Aorta (tissue), 5 donors: Measurements from ENCODE around the gene MINDY4. TPM values are rescaled to one million over a fixed set of nuclear protein-coding genes. Genes with fewer than 3 reads are reported as not detected.

ENCODE experiments used
- ATAC-seq: fragments of 200-7000 bp; cut with Tn5 transposase; one replicate; pipeline ENCODE4 v1.9.1; 2022; ENCODE audit warnings: moderate library complexity; ENCODE audit not compliant: low FRiP score
- DNase-seq, 2 donors: peaks; one replicate each; pipeline ENCODE4 v3.0.0-alpha.2; 2020
- H3K27ac ChIP-seq, 2 donors: one replicate each; pipeline ENCODE4 v1.5.1; 2013; ENCODE audit warnings: low read length in 2 of 2, mild to moderate bottlenecking in 2 of 2, moderate library complexity in 2 of 2, control low read depth in 1 of 2, inconsistent platforms in 1 of 2, low read depth in 1 of 2
- H3K27me3 ChIP-seq, 2 donors: one replicate each; pipeline ENCODE4 v1.6.1; 2013; ENCODE audit warnings: control low read depth in 1 of 2, low read length in 1 of 2, mild to moderate bottlenecking in 1 of 2, moderate library complexity in 1 of 2; ENCODE audit not compliant: insufficient read depth in 2 of 2, control insufficient read depth in 1 of 2
- H3K36me3 ChIP-seq, 2 donors: one replicate each; pipeline ENCODE4 v1.6.1; 2013; ENCODE audit warnings: control low read depth in 1 of 2, low read length in 1 of 2, mild to moderate bottlenecking in 1 of 2; ENCODE audit not compliant: insufficient read depth in 2 of 2, control insufficient read depth in 1 of 2
- H3K4me1 ChIP-seq, 2 donors: one replicate each; pipeline ENCODE4 v1.6.1; 2013; ENCODE audit warnings: low read length in 2 of 2, control low read depth in 1 of 2, mild to moderate bottlenecking in 1 of 2, moderate library complexity in 1 of 2; ENCODE audit not compliant: insufficient read depth in 2 of 2, control insufficient read depth in 1 of 2
- H3K4me3 ChIP-seq, 2 donors: one replicate each; pipeline ENCODE4 v1.5.1; 2013; ENCODE audit warnings: low read length in 2 of 2, control low read depth in 1 of 2, mild to moderate bottlenecking in 1 of 2
- H3K9me3 ChIP-seq: one replicate; pipeline ENCODE4 v1.6.1; 2013; ENCODE audit warnings: mild to moderate bottlenecking, low read length; ENCODE audit not compliant: control insufficient read depth
- WGBS, 2 donors: extraction: QIAGEN DNeasy Blood & Tissue Kit; methylation state at CpG; one replicate each; pipeline ENCODE4 v1.1.7; 2013; 5-methylcytosine and 5-hydroxymethylcytosine counted together
- intact Hi-C, 2 donors: fragments of 100-400 bp; cut with DNase I; formaldehyde crosslinking; loops; one replicate each; pipeline versions ENCODE4 v1.14.2 to v1.15.0; 2022
- polyA plus RNA-seq, 2 donors: library from polyadenylated mRNA; stranded (reverse); fragments of 200-250 nt; gene quantifications; one replicate each; pipeline ENCODE4 v1.2.3, GENCODE V29; 2013
- total RNA-seq, 2 donors: library from RNA; stranded (reverse); fragmentation: NEBNext Ultra II Directional; extraction: Animal tissue kit (Norgen Biotek cat#: 25700); gene quantifications; one replicate each; pipeline ENCODE4 v1.2.1, GENCODE V29; 2021
- donor health status: healthy with polysubstance abuse.
- donor health status: Bipolar disorder and iron deficiency.
- donor health status: DM: no; HTN: no; CAD: no.
- donor health status: DM: no; HTN: no; CAD: no.
- donor health status: DM: yes; HTN: yes; CAD: no.

MINDY4 gene
- total and polyA plus RNA-seq, 4 donors, result 3.1 to 26.1 (median 21.2) TPM

DNA sequence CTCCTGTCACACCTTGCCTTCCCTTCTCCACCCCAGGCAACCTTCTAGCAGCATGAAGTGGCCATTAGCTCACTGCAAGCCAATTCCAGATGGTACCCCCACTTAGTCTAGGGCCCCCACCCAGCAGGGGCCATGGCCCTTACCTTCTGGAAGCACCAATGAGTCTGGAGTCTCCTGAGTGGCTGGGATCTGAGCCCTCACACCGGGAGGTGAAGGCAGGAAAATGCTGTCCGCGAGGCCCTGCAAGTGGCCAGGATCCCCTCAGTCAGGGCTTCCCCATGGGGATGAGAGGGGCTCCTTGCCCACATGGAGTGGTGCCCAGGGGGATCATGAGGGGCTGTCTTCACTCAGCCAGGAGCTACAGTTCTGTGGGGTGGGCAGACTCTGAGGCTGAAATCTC is 145.0 kb downstream of the MINDY4 start:
- Histone ChIP-seq H3K4me1 (peaks cover 0 to 7% of the 10 kb centered on the region in 2 donors), H3K4me3 (peak overlapping the region; percentile 1 to 67), H3K27me3 (no peaks in the 10 kb centered on the region), H3K36me3 (no peaks in the 10 kb centered on the region), H3K27ac (peak overlapping the region; percentile 39 to 72), H3K9me3 (no peaks in the 10 kb centered on the region)
- intact Hi-C loops, result loop anchor here in 1 of 2 donors (5.0 to 10.0 kb wide), 2 partner anchors 164 to 1579 kb away; partner anchors contain the start of genes AVL9, INMT and LSM5
- DNase-seq (peak in 1 of 2 donors; percentile 64), ATAC-seq (no peak)
- 2 to 10% methylated on average over 3 of the region's 3 CpGs for WGBS, 2 donors

DNA sequence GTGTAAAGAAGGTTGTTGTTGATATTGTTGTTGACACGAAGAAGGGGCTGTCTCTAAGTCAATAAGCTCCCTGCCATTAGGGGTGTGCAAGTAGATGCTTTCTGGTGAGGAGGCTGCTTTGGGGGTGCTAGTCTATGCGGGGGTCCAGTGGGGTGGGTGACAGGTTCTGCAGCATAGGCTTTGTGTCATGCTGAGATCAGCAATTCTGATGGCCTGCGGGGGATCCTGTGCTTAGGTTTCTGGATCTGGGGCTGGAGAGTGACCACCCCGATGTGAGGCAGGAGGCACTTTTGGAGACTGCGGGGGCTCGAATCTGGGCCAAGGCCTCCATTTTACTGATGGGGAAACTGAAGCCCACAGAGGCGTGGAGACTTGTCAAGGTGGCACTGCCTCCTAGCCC is 145.6 kb downstream of the MINDY4 start:
- 36 to 43% methylated on average over 7 of the region's 7 CpGs for WGBS, 2 donors
- DNase-seq (peak; percentile 36 to 74), ATAC-seq (no peak)
- Histone ChIP-seq H3K27ac (peak overlapping the region; percentile 20 to 72), H3K4me3 (peak overlapping the region in 1 of 2 donors; percentile 22), H3K27me3 (no peaks in the 10 kb centered on the region), H3K36me3 (no peaks in the 10 kb centered on the region), H3K9me3 (no peaks in the 10 kb centered on the region), H3K4me1 (peaks cover 0 to 7% of the 10 kb centered on the region in 2 donors)
- intact Hi-C loops, result loop anchor here in 1 of 2 donors (5.0 to 10.0 kb wide), 2 partner anchors 164 to 1578 kb away; partner anchors contain the start of genes AVL9, INMT and LSM5

GRCh38 chr7:30917216-30917893 is 146.1 kb downstream of the MINDY4 start:
- Histone ChIP-seq H3K36me3 (no peaks in the 10 kb centered on the region), H3K4me1 (peaks cover 0 to 7% of the 10 kb centered on the region in 2 donors), H3K4me3 (no peak overlapping the region), H3K27ac (peak overlapping the region; percentile 20 to 72), H3K27me3 (no peaks in the 10 kb centered on the region), H3K9me3 (no peaks in the 10 kb centered on the region)
- intact Hi-C loops, result loop anchor here in 1 of 2 donors (5.0 to 10.0 kb wide), 2 partner anchors 165 to 1577 kb away; partner anchors contain the start of genes AVL9, INMT and LSM5
- ATAC-seq (no peak), DNase-seq (peak; percentile 33 to 40)
- WGBS, 2 donors, result 52 to 54% methylated on average over 4 of the region's 4 CpGs

GRCh38 chr7:30918676-30919075 is 147.5 kb downstream of the MINDY4 start:
- WGBS, 2 donors, result 38% methylated on average over 4 of the region's 4 CpGs
- H3K4me1 ChIP-seq, result peaks cover 0 to 7% of the 10 kb centered on the region in 2 donors
- H3K36me3 ChIP-seq, result peaks cover 0 to 4% of the 10 kb centered on the region in 2 donors
- H3K27ac ChIP-seq, result peak overlapping the region; percentile 37 to 90
- no peaks in the 10 kb centered on the region for H3K27me3 ChIP-seq
- no peaks in the 10 kb centered on the region for H3K9me3 ChIP-seq
- no peak overlapping the region for H3K4me3 ChIP-seq
- ATAC-seq (peak; percentile 17), DNase-seq (peak; percentile 53 to 80)
- intact Hi-C loops, result loop anchor here in 1 of 2 donors (5.0 to 10.0 kb wide), 2 partner anchors 166 to 1576 kb away; partner anchors contain the start of genes AVL9, INMT and LSM5

- H3K27me3 ChIP-seq, result no peaks in the 10 kb centered on the region
- peak overlapping the region; percentile 51 to 84 for H3K27ac ChIP-seq
- H3K36me3 ChIP-seq, result peaks cover 0 to 15% of the 10 kb centered on the region in 2 donors
- ATAC-seq (no peak), DNase-seq (peak; percentile 64 to 71)
- no peaks in the 10 kb centered on the region for H3K9me3 ChIP-seq
- intact Hi-C loops, result no loop called here
- H3K4me3 ChIP-seq, result no peak overlapping the region
- peaks cover 0 to 7% of the 10 kb centered on the region in 2 donors for H3K4me1 ChIP-seq
- 19 to 22% methylated on average over 11 of the region's 11 CpGs for WGBS, 2 donors
These were observed 148.9 kb downstream of the MINDY4 start for GRCh38 chr7:30920021-30920583.

- intact Hi-C loops, result no loop called here
- H3K36me3 ChIP-seq, result peaks cover 0 to 16% of the 10 kb centered on the region in 2 donors
- no peaks in the 10 kb centered on the region for H3K27me3 ChIP-seq
- DNase-seq (peak; percentile 84 to 91), ATAC-seq (peak; percentile 80)
- WGBS, 2 donors, result 5 to 9% methylated on average over 9 of the region's 9 CpGs
- H3K4me1 ChIP-seq, result peaks cover 0 to 7% of the 10 kb centered on the region in 2 donors
- H3K4me3 ChIP-seq, result no peak overlapping the region
- H3K27ac ChIP-seq, result peak overlapping the region; percentile 62 to 84
- H3K9me3 ChIP-seq, result no peaks in the 10 kb centered on the region
These were observed 149.6 kb downstream of the MINDY4 start for GRCh38 chr7:30920584-30921539.

DNA sequence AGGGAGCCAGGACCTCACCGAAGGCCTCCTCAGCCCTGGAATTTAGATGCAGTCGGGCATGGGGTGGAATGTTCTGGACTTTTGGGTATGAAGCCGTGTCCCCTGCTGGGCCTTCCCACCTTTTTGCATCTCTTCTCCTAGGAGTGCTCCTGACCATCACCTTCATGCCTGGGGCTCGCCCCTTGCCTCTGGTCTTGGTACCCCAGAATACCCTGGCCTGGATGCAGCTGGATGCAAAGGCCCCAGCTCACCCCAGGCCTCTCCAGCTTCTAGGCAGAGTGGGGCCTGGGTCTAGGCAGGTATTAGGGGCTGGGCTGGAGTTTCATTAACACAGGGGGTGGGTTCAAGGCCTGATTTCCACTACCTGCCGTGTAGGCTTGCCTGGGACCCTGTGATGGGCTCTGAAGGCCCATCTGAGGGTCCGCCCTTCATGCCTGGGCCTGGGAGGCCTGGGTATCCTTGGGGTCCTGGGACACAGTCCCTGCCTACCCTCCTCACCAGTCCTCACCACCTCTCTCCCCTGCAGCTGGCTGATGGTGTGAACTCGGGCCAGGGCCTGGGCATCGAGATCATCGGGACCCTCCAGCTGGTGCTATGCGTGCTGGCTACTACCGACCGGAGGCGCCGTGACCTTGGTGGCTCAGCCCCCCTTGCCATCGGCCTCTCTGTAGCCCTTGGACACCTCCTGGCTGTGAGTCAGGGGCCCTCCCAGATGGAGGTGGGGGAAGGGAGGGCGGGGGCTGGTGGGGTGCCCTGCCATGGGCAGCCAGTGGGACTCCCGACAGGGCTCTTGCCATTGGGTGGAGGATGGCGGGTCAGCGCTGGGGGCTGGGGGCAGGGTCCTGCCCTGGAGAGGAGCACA is 150.6 kb downstream of the MINDY4 start:
- Histone ChIP-seq H3K9me3 (no peaks in the 10 kb centered on the region), H3K27me3 (no peaks in the 10 kb centered on the region), H3K27ac (peak overlapping the region; percentile 62 to 84), H3K4me1 (peaks cover 0 to 7% of the 10 kb centered on the region in 2 donors), H3K4me3 (no peak overlapping the region), H3K36me3 (peaks cover 0 to 16% of the 10 kb centered on the region in 2 donors)
- intact Hi-C loops, result no loop called here
- ATAC-seq (no peak), DNase-seq (peak in 1 of 2 donors; percentile 73)
- WGBS, 2 donors, result 67 to 68% methylated on average over 19 of the region's 19 CpGs
